Renal cortex interstitium (tissue), 3 donors: Measurements from ENCODE around the gene USP20. TPM values are rescaled to one million over a fixed set of nuclear protein-coding genes. Genes with fewer than 3 reads are reported as not detected.

Experiments used
- polyA plus RNA-seq, 3 donors: library from polyadenylated mRNA; unstranded; fragments of 120-200 nt; gene quantifications; one replicate each; pipeline ENCODE4 v1.2.1, GENCODE V29; 2013; ENCODE audit not compliant: insufficient read length in 3 of 3

Gene USP20
- polyA plus RNA-seq, 3 donors, result 17.1 to 25.9 (median 21.8) TPM

Other genes starting within 250 kb of the USP20 start
- gene C9orf50, start 214.4 kb upstream of the USP20 start, polyA plus RNA-seq, result 1 to 10 TPM in 1 of 3 donors, under 1 TPM in 1, not detected in 1; 0.69 to 1.4 TPM
- gene NTMT1, start 209.3 kb upstream of the USP20 start, polyA plus RNA-seq, result 10 to 100 TPM; 28.5 to 38.1 (median 32.6) TPM
- 10 to 100 TPM; 15.4 to 21.3 (median 19.4) TPM for gene ASB6, start 193.3 kb upstream of the USP20 start, polyA plus RNA-seq
- gene PRRX2, start 169.8 kb upstream of the USP20 start, polyA plus RNA-seq, result 1 to 10 TPM in 2 of 3 donors, under 1 TPM in 1; 0.87 to 1.3 (median 1.1) TPM
- 1 to 10 TPM; 3.4 to 5.0 (median 4.0) TPM for gene PTGES, start 82.4 kb upstream of the USP20 start, polyA plus RNA-seq
- 10 to 100 TPM; 19.4 to 23.9 (median 21.6) TPM for gene TOR1B, start 32.3 kb upstream of the USP20 start, polyA plus RNA-seq
- 10 to 100 TPM; 40.2 to 43.4 (median 41.2) TPM for gene TOR1A, start 11.3 kb upstream of the USP20 start, polyA plus RNA-seq
- gene C9orf78, start 183 bp upstream of the USP20 start, polyA plus RNA-seq, result 10 to 100 TPM; 68.4 to 87.6 (median 81.4) TPM
- gene FNBP1, start 207.7 kb downstream of the USP20 start, polyA plus RNA-seq, result 10 to 100 TPM; 48.3 to 48.7 (median 48.3) TPM
- gene GPR107, start 218.4 kb downstream of the USP20 start, polyA plus RNA-seq, result 10 to 100 TPM; 56.1 to 57.8 (median 56.2) TPM